Fibroblast of lung (primary cell): ENCODE results near the gene HTR2C.

Experiments used
- EZH2 ChIP-seq: IDR thresholded peaks from 2 replicates; pipeline ENCODE4 v1.5.1; 2012; ENCODE audit warnings: low read length, control low read depth, mild to moderate bottlenecking; ENCODE audit errors: missing control alignments
- TF ChIP-seq, protein P1 (sequence below), 2 donors: IDR thresholded peaks in 1 of 2; conservative IDR thresholded peaks in 1 of 2; 1 replicate in 1 of 2; 2 replicates in 1 of 2; pipeline ENCODE4 v1.5.1; 2011 to 2012; ENCODE audit warnings: low read length in 2 of 2, control low read depth in 1 of 2, inconsistent platforms in 1 of 2, low read depth in 1 of 2, mild to moderate bottlenecking in 1 of 2

DNA sequence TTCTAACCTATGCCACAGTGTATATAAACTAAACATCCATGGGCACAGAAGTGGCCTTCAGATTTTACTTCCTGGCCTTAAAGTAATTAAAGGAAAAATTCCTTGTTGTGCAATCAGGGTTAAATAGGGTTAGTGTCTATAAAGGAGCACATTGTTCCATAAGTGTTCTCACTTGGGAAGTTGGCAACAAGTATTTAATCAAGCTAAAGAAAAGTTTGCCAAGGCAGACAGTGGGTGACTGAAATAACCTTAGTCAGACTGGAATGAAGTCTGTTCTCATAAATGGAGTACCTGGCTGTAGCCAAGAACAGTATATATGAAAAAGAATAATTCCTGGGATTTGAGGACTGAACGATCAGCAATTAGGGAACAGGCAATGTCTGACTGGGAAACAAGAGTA, 213.6 kb downstream of the HTR2C start:
- TF ChIP-seq, protein P1, sequence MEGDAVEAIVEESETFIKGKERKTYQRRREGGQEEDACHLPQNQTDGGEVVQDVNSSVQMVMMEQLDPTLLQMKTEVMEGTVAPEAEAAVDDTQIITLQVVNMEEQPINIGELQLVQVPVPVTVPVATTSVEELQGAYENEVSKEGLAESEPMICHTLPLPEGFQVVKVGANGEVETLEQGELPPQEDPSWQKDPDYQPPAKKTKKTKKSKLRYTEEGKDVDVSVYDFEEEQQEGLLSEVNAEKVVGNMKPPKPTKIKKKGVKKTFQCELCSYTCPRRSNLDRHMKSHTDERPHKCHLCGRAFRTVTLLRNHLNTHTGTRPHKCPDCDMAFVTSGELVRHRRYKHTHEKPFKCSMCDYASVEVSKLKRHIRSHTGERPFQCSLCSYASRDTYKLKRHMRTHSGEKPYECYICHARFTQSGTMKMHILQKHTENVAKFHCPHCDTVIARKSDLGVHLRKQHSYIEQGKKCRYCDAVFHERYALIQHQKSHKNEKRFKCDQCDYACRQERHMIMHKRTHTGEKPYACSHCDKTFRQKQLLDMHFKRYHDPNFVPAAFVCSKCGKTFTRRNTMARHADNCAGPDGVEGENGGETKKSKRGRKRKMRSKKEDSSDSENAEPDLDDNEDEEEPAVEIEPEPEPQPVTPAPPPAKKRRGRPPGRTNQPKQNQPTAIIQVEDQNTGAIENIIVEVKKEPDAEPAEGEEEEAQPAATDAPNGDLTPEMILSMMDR (conservative IDR thresholded peaks at IDR 0.05 in 1 of 2, IDR thresholded peaks at IDR 0.05 in 1 of 2; ENCODE audit: low read depth in 1 of 2, low read length in 2 of 2): no peak
- no peak for TF ChIP-seq EZH2
